K562 treated with DMSO at 1 percent for 48 hours (cell line): ENCODE results near the gene POLR1D. TPM values are rescaled to one million over a fixed set of nuclear protein-coding genes. Genes with fewer than 3 reads are reported as not detected.

Source experiments
- total RNA-seq: library from RNA; unstranded; fragments of 300-600 nt; gene quantifications from 2 replicates; pipeline ENCODE4 v1.2.3, GENCODE V29; 2022; ENCODE audit warnings: low replicate concordance; ENCODE audit errors: extremely low read depth

Gene POLR1D, protein sequence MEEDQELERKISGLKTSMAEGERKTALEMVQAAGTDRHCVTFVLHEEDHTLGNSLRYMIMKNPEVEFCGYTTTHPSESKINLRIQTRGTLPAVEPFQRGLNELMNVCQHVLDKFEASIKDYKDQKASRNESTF
- not detected in 2 replicates for total RNA-seq

DNA sequence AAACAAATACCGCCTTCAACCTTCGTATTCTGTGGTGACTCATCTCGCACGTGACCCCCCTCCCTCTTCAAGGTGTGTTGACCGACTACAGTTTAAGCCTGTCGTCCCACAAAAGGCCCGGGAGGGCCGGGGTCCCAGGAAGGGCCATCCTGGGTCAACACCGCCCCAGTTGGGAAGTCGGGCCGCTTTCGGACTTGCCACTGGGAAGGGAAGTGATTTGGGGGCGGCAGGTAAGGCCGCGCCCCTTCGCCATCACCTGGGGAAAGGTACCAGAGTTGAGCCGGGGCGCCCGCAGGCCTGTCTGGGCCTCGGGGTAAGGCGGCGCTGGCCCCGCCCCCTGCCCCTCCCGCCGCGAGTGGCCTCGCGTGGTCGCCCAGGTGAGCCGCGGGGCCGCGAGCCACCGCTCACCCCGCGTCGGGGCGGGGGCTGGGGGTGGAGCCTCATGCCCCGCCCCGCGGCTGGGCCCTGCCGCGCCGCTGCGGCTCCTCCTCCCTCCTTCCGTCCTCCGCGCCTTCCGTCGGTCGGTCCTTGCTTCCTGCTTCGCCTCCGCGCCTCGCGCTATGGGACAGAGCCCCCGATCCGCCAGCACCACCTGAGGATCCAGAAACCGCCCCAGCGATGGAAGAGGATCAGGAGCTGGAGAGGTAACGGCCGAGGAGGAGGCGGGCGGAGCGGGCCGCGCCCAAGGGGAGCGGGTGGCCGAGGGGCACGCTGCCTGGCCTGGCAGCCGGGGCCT lies at the start of gene POLR1D:
POLR1D (plus strand) TSS at position 527 of the 736 bp plus-strand sequence; CDS start at position 619, 92 bp downstream.

DNA sequence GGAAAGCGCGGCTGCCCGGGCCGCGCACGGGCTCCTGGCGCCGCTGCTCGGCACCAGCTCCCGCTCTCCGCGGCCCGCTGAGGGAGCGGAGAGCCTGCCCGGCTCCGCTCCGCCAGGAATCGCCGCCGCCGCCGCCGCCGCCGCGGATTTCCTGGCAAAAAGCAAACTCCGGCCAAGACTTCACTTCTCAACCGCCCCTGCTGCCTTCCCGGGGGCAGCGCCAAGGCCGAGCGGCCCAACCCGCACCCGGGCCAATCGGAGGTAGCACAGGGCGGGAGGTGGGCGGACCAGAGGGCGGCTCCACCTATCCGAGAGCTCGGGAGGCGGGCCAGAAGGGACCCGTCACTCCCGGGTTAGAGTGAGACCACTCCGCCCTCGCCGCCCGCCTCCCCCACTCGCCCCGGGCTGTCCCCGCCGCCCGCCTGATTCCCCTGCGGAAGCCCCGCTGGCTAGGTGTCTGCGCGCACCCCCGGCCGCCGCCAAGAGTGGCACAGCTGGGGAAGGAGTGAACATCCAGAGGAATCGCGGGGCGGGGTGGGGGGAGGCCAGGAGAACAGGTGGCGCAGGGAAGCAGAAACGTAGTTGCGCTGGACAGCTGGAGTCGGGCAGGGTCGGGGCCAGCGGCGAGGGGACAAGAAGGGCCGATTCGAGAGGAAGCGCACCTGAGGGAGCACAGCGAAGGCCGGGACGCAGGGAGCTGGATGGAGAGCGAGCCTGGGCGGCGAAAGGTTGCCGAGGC lies 1.1 kb upstream of the POLR1D start, which contains the start of gene LNX2:
LNX2 (minus strand) TSS at position 153 of the 739 bp plus-strand sequence. CDS start 38,826 bp downstream, outside the sequence.

Other genes with a start within 250 kb of the POLR1D start
- not detected in 2 replicates for gene GTF3A, start 197.3 kb upstream of the POLR1D start, total RNA-seq
- not detected in 2 replicates for gene MTIF3, start 171.3 kb upstream of the POLR1D start, total RNA-seq
- gene LNX2, start 1.4 kb upstream of the POLR1D start, total RNA-seq: not detected in 2 replicates
- gene GSX1, start 170.6 kb downstream of the POLR1D start, total RNA-seq: not detected in 2 replicates